A549 (cell line): ENCODE data around the gene CPA5.

Experiments
- CTCF ChIP-seq: fragments of >200 bp; sonication (Bioruptor Twin); formaldehyde crosslinking; IDR thresholded peaks from 3 replicates; pipeline ENCODE4 v1.5.1; 2016
- EP300 ChIP-seq, 2 experiments: fragments of >200 bp; sonication (Bioruptor Twin); formaldehyde crosslinking; IDR thresholded peaks; 2 replicates in 1 of 2; 3 replicates in 1 of 2; pipeline ENCODE4 v1.6.1; 2016 to 2017
- ESRRA ChIP-seq: fragments of 150-350 bp; IDR thresholded peaks from 2 replicates; pipeline ENCODE4 v1.6.1; 2014; ENCODE audit warnings: mild to moderate bottlenecking, low read length, borderline replicate concordance
- HOXA7 ChIP-seq: fragments of 250-450 bp; sonication (Bioruptor Pico); IDR thresholded peaks from 2 replicates; pipeline ENCODE4 v1.5.0; 2020; ENCODE audit warnings: mild to moderate bottlenecking, moderate library complexity
- HOXB13 ChIP-seq: fragments of 250-450 bp; sonication (Bioruptor Pico); IDR thresholded peaks from 2 replicates; pipeline ENCODE4 v1.5.0; 2020; ENCODE audit warnings: low read depth, mild to moderate bottlenecking, moderate library complexity
- JUN ChIP-seq, 2 experiments: fragments of >200 bp; sonication (Bioruptor Twin); formaldehyde crosslinking; IDR thresholded peaks; 2 replicates in 1 of 2; 3 replicates in 1 of 2; pipeline ENCODE4 v1.6.1; 2016 to 2017
- KDM5A ChIP-seq: fragments of 200-600 bp; sonication (generic); IDR thresholded peaks from 2 replicates; pipeline ENCODE4 v1.6.1; 2016; ENCODE audit warnings: antibody characterized with exemption, mild to moderate bottlenecking
- MAX ChIP-seq: IDR thresholded peaks from 2 replicates; pipeline ENCODE4 v1.6.1; 2012
- MAZ ChIP-seq: fragments of 150-350 bp; IDR thresholded peaks from 2 replicates; pipeline ENCODE4 v1.6.1; 2014; ENCODE audit warnings: antibody characterized with exemption, low read depth, low read length, borderline replicate concordance
- POLR2A ChIP-seq: IDR thresholded peaks from 2 replicates; pipeline ENCODE4 v1.6.1; 2012; ENCODE audit warnings: mild to moderate bottlenecking, low read length
- USF2 ChIP-seq: fragments of 450-650 bp; IDR thresholded peaks from 2 replicates; pipeline ENCODE4 v1.6.1; 2014; ENCODE audit warnings: antibody characterized with exemption

- TF ChIP-seq HOXB13 (CRISPR knock-in tag) (no peak), MAZ (no peak), CTCF (no peak), MAX (no peak), KDM5A (no peak), JUN (IDR thresholded peaks at IDR 0.05) (no peak), HOXA7 (CRISPR knock-in tag) (no peak), ESRRA (no peak), POLR2A (no peak), EP300 (IDR thresholded peaks at IDR 0.05) (no peak), USF2 (no peak)
These were observed 15.9 kb downstream of the CPA5 start for GRCh38 chr7:130360518-130360917.
